HG03139 (cell line): ENCODE data around the gene NOC2L.
"Not testable (repeated sequence)": the region's sequence is repeated elsewhere in the genome, so short reads cannot be mapped to it uniquely, and the experiment has no call there.

Experiments
- ATAC-seq: cut with Tn5 transposase; IDR thresholded peaks from one replicate; pipeline ENCODE4 v1.9.1; 2021; ENCODE audit not compliant: unreplicated experiment

Gene NOC2L

GRCh38 chr1:994546-994945, 35.5 kb upstream of the NOC2L start:
- ATAC-seq: not testable (repeated sequence)

- no peak for ATAC-seq
Observed at GRCh38 chr1:993379-993995, 34.4 kb upstream of the NOC2L start.

DNA sequence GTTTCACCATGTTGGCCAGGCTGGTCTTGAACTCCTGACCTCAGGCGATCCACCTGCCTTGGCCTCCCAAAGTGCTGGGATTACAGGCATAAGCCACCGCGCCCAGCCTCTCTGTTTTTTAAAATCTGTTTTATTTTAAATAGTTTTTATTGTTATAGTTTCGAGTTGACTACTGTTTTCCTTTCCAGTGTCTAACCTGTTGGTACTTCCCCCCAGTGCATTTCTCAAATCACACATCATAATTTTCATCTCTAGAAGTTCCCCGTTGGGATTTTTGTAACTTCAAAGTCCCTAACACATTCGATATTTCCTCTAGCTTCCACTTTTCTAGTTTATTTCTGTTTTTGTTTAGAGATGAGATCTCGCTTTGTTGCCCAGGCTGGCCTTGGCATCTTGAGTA, 33.3 kb upstream of the NOC2L start:
- no peak for ATAC-seq

GRCh38 chr1:991895-992294, 32.8 kb upstream of the NOC2L start:
- ATAC-seq: no peak

GRCh38 chr1:991275-991674, 32.2 kb upstream of the NOC2L start:
- ATAC-seq: not testable (repeated sequence)

- ATAC-seq: not testable (repeated sequence)
Observed at GRCh38 chr1:988061-988460, 29.0 kb upstream of the NOC2L start.

- ATAC-seq: no peak
Observed at GRCh38 chr1:985126-985525, 26.1 kb upstream of the NOC2L start.

- no peak for ATAC-seq
Observed at GRCh38 chr1:984476-984814, 25.4 kb upstream of the NOC2L start.

GRCh38 chr1:983798-984475, 24.9 kb upstream of the NOC2L start:
- no peak for ATAC-seq

- no peak for ATAC-seq
Observed at GRCh38 chr1:982765-983436, 23.8 kb upstream of the NOC2L start.

DNA sequence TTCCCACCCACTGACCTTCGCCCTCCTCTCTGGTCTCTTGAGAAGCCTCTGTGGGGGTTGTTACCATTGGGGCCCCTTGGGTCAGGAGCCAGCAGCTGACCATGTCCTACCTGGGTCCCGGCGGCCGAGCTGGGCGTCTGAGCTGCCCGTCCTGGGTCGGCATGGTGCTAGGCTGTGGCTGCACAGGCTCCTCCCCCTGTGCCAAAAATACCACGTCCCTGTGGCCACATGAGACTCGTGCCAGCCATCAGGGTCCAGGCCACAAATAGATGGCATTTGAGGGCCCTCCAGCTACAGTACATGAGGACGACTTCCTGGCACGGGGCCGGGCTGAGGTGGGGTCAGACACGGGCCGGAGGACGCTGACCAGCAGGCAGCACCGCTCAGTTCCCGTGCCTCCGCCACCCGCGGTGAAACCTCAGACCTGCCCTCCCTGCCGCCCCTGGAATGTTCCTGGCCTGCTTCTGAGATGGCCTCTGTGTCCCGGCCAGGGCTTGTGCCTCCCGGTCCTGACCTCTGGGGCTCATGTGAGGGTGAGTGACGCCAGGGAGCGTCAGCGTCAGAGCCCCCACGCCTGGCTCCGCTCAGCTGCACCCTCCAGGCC, 23.0 kb upstream of the NOC2L start, which contains the start of gene PERM1:
PERM1 (minus strand) TSS at position 139 of the 604 bp plus-strand sequence. CDS start 1,064 bp downstream, outside the sequence.
- no peak for ATAC-seq

- no peak for ATAC-seq
Observed at GRCh38 chr1:981491-981954, 22.5 kb upstream of the NOC2L start.

- ATAC-seq: no peak
Observed at GRCh38 chr1:980602-981395, 21.7 kb upstream of the NOC2L start.

GRCh38 chr1:980137-980571, 21.1 kb upstream of the NOC2L start:
- no peak for ATAC-seq

DNA sequence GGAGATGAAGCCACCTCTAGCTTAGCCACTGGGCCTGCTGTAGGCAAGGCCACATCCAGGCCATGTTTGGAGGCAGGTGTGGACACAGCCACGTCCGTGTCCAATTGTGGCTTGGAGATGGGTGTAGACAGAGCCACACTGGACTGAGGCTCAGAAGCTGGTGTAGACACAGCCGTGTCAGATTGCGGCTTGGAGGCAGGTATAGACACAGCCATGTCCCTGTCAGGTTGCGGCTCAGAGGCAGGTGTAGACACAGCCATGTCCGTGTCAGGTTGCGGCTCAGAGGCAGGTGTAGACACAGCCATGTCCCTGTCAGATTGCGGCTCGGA, 20.7 kb upstream of the NOC2L start:
- ATAC-seq: no peak

DNA sequence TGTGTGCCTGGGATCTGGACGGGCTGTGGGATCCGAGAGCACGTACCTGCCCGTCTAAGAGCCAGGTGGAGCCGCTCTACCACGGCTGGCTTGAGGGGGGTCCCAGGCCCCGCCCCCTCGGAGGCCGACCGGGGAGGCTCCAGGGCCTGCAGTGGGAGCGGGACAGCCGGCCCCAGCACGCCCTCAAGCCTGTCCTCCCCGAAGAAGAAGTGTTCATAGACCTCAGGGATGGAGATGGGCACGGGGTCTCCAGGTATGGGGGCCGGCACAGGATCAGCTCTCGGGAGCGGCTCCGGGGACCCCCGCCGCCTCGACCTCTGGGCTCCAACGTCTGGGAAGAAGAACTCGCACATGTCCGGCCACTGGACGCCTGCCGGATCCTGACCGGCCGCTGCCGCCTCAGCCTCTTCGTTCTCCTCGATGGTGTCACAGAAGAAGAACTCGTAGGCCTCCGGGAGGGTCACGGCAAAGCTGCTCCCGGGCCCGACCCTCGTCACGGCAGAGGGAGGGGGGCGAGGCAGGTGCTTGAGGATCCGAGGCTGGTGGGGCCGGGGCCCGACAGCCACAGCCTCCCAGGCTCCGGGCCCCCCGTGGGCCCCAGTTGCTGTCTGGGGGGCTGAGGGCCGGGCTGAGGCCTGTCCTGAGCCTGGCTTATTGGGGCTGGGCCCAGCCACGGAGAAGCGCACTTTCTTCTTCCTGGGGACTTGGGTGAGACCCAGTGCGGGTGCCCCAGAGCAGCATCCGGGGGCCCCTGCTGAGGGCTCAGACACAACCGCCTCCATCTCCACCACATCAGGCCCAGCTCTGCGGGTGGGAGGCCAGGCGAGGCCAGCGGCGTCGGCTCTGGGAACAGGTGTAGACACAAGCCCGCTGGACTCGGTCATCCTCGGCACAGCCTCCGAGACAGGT, 20.0 kb upstream of the NOC2L start:
- ATAC-seq: no peak

DNA sequence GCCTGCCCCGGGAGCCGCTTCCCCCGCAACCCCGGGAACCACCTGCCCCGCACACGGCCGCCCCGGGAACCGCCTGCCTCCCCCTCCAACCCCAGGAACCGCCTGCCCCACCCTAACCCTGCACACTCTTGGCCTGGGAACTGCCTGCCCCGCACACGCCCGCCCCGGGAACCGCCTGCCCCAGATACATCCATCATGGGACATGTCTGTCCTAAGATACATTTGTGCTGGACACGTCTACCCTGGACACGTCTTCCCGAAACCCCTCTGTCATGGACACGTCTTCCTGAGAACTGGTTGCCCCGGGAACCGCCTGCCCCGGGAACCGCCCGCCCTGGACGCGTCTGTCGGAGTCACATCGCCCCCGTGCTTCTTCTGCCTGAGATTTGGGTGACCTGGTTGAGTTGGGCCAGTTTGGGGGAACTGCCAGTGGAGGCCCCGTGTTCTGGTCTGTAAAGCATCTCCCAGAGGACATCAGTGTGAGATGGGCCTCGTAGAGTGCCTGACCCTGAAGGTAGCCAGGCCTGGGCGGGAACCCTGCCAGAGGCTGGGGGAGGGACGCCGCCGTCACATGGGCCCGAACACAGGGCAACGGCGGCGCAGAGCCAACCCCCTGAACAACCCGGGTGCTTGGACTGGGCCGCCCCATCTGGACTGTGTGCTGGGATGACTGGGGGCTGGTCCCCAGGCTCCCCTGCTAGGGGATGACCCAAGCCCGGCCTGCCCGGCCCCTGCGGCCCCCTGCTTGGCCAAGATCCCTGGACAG, 19.2 kb upstream of the NOC2L start:
- ATAC-seq: no peak

DNA sequence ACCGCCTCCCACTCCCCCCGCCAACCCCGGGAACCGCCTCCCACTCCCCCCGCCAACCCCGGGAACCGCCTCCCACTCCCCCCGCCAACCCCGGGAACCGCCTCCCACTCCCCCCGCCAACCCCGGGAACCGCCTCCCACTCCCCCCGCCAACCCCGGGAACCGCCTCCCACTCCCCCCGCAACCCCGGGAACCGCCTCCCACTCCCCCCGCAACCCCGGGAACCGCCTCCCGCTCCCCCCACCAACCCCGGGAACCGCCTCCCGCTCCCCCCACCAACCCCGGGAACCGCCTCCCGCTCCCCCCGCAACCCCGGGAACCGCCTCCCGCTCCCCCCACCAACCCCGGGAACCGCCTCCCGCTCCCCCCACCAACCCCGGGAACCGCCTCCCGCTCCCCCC, 17.7 kb upstream of the NOC2L start:
- not testable (repeated sequence) for ATAC-seq
